B cell (primary cell): ENCODE results near the gene PDE4B. TPM values are rescaled to one million over a fixed set of nuclear protein-coding genes. Genes with fewer than 3 reads are reported as not detected.

Experiments
- ATAC-seq: fragments of 200-7000 bp; cut with Tn5 transposase; one replicate; pipeline ENCODE4 v1.10.0; 2021; ENCODE audit warnings: low read depth, mild to moderate bottlenecking, moderate number of reproducible peaks, moderate library complexity
- CTCF ChIA-PET: fragments of 350-600 bp; sonication (Branson Sonifier 250); formaldehyde crosslinking; loops from one replicate; lab custom pipeline; 2021; ENCODE audit warnings: antibody characterized with exemption, inconsistent platforms; lab: Charles Lee
- POLR2A ChIA-PET: fragments of 350-600 bp; sonication (Branson Sonifier 250); formaldehyde crosslinking; loops from one replicate; lab custom pipeline; 2021; ENCODE audit warnings: antibody characterized with exemption; lab: Charles Lee
- DNase-seq: peaks from one replicate; pipeline ENCODE4 v3.0.0; 2013
- H2AFZ ChIP-seq: 2 replicates; pipeline ENCODE4 v1.6.1; 2012; ENCODE audit warnings: mild to moderate bottlenecking, low read depth, low read length; ENCODE audit not compliant: insufficient read depth, poor library complexity, severe bottlenecking
- H3K27ac ChIP-seq, 2 donors: 1 replicate in 1 of 2; 2 replicates in 1 of 2; pipeline ENCODE4 v1.5.1; 2012 to 2013; ENCODE audit warnings: low read length in 2 of 2, mild to moderate bottlenecking in 2 of 2, moderate library complexity in 1 of 2
- H3K27me3 ChIP-seq, 4 experiments: fragments of 200-600 bp in 1 of 4; sonication (generic) in 1 of 4; replicated peaks in 1 of 4; 1 replicate in 2 of 4; 2 replicates in 2 of 4; pipeline versions ENCODE4 v1.6.1 to v1.7.0; 2013 to 2016; ENCODE audit warnings: low read length in 3 of 4, mild to moderate bottlenecking in 2 of 4, mixed read lengths in 1 of 4, moderate library complexity in 1 of 4; ENCODE audit not compliant: insufficient read depth in 4 of 4, control insufficient read depth in 3 of 4; ENCODE audit errors: control extremely low read depth in 1 of 4
- H3K36me3 ChIP-seq, 2 experiments: replicated peaks in 1 of 2; 1 replicate in 1 of 2; 2 replicates in 1 of 2; pipeline versions ENCODE4 v1.6.1 to v1.7.1; 2013; ENCODE audit warnings: low read length in 1 of 2; ENCODE audit not compliant: insufficient read depth in 2 of 2, control insufficient read depth in 1 of 2; ENCODE audit errors: control extremely low read depth in 1 of 2, extremely low read depth in 1 of 2
- H3K4me1 ChIP-seq, 2 donors: fragments of 200-600 bp in 1 of 2; sonication (generic) in 1 of 2; 1 replicate in 1 of 2; 2 replicates in 1 of 2; pipeline versions ENCODE4 v1.5.1 to v1.6.1; 2013 to 2017; ENCODE audit warnings: low read length in 2 of 2; ENCODE audit not compliant: control insufficient read depth in 2 of 2, insufficient read depth in 2 of 2
- H3K4me2 ChIP-seq: replicated peaks from 2 replicates; pipeline ENCODE3; 2012; ENCODE audit warnings: mild to moderate bottlenecking, low read depth, low read length; ENCODE audit not compliant: poor library complexity, severe bottlenecking
- H3K4me3 ChIP-seq, 5 experiments: fragments of 200-600 bp in 1 of 5; sonication (generic) in 1 of 5; 1 replicate in 3 of 5; 2 replicates in 2 of 5; pipeline versions ENCODE4 v1.5.1 to v1.7.0; 2011 to 2016; ENCODE audit warnings: low read length in 4 of 5, mild to moderate bottlenecking in 4 of 5, low read depth in 2 of 5, control low read depth in 1 of 5, moderate library complexity in 1 of 5; ENCODE audit not compliant: insufficient read depth in 1 of 5; ENCODE audit errors: control extremely low read depth in 1 of 5, extremely low read depth in 1 of 5
- H3K79me2 ChIP-seq: fragments of 200-600 bp; sonication (generic); one replicate; pipeline ENCODE4 v1.6.0; 2016; ENCODE audit warnings: low read length; ENCODE audit not compliant: control insufficient read depth, insufficient read depth
- H3K9ac ChIP-seq: fragments of 200-600 bp; sonication (generic); 2 replicates; pipeline ENCODE4 v1.6.1; 2017; ENCODE audit warnings: mild to moderate bottlenecking, low read length, moderate library complexity
- H3K9me3 ChIP-seq, 3 donors: one replicate each; pipeline versions ENCODE4 v1.6.1 to v1.7.1; 2013; ENCODE audit warnings: low read length in 2 of 3; ENCODE audit not compliant: control insufficient read depth in 2 of 3, insufficient read depth in 1 of 3; ENCODE audit errors: control extremely low read depth in 1 of 3
- H4K20me1 ChIP-seq: 2 replicates; pipeline ENCODE4 v1.6.0; 2012; ENCODE audit warnings: mild to moderate bottlenecking, low read length; ENCODE audit not compliant: insufficient read depth, control insufficient read depth, poor library complexity, severe bottlenecking
- H3K27ac Mint-ChIP-seq: one replicate; pipeline ENCODE4 v1.8.0; 2021; ENCODE audit warnings: mixed read lengths
- H3K27me3 Mint-ChIP-seq: one replicate; pipeline ENCODE4 v1.8.0; 2021; ENCODE audit warnings: mixed read lengths
- H3K4me1 Mint-ChIP-seq: one replicate; pipeline ENCODE4 v1.8.0; 2021; ENCODE audit warnings: mixed read lengths
- H3K4me3 Mint-ChIP-seq: one replicate; pipeline ENCODE4 v1.8.0; 2021; ENCODE audit warnings: mixed read lengths
- H3K9me3 Mint-ChIP-seq: one replicate; pipeline ENCODE4 v1.8.0; 2022; ENCODE audit warnings: mixed read lengths; ENCODE audit not compliant: insufficient read depth
- CTCF ChIP-seq: fragments of 200-600 bp; IDR thresholded peaks from one replicate; pipeline ENCODE4 v1.8.0; 2022; ENCODE audit warnings: antibody characterized with exemption, mild to moderate bottlenecking
- EZH2 ChIP-seq: IDR thresholded peaks from 2 replicates; pipeline ENCODE4 v1.6.1; 2012; ENCODE audit warnings: borderline replicate concordance, low read depth, mild to moderate bottlenecking, moderate library complexity, low read length; ENCODE audit not compliant: insufficient read depth, poor library complexity, severe bottlenecking
- WGBS: methylation state at CpG from one replicate; pipeline ENCODE4 v1.1.5; 2013; ENCODE audit warnings: missing lambda C conversion rate; ENCODE audit not compliant: insufficient coverage; 5-methylcytosine and 5-hydroxymethylcytosine counted together
- intact Hi-C: fragments of 100-400 bp; cut with micrococcal nuclease; formaldehyde crosslinking; loops from one replicate; pipeline ENCODE4 v1.10.0; 2022
- polyA plus RNA-seq: library from polyadenylated mRNA; depleted of rRNA; stranded (reverse); fragments of >200 nt; gene quantifications from 2 replicates; pipeline ENCODE4 v1.2.3, GENCODE V29; 2012
- total RNA-seq, 2 donors: library from RNA; stranded (reverse); fragments of 120-200 nt in 1 of 2; gene quantifications; 1 replicate in 1 of 2; 2 replicates in 1 of 2; pipeline versions ENCODE4 v1.2.3 to v1.2.4, GENCODE V29; 2013 to 2022

PDE4B gene
- total and polyA plus RNA-seq, 2 donors (not counting 1 experiment from before 2014, with no cell fraction given), result 63.7 to 242 TPM

- Histone ChIP-seq H3K27ac (no peak overlapping the region), H3K4me1 (peaks cover 18% of the 10 kb centered on the region in 2 donors), H3K9ac (no peak overlapping the region), H3K79me2 (peaks cover 19% of the 10 kb centered on the region), H3K9me3 (peaks cover 2 to 23% (median 22%) of the 10 kb centered on the region in 3 donors), H3K36me3 (peaks cover 0 to 2% of the 10 kb centered on the region in 2 experiments), H2AFZ (no peak overlapping the region), H3K27me3 (no peaks in the 10 kb centered on the region), H4K20me1 (no peaks in the 10 kb centered on the region), H3K4me2 (no peak overlapping the region), H3K4me3 (no peak overlapping the region)
- DNase-seq (no peak), ATAC-seq (no peak)
- H3K9me3 Mint-ChIP-seq, result peaks cover 8% of the 10 kb centered on the region
- no peak overlapping the region for H3K4me3 Mint-ChIP-seq
- no CpG with 5 or more reads among the region's 1 CpG for WGBS
- no peak overlapping the region for H3K27ac Mint-ChIP-seq
- intact Hi-C loops, result loop anchor here (1.0 kb wide), 1 partner anchor 11 kb away; no protein-coding TSS in a partner anchor
- peaks cover 23% of the 10 kb centered on the region for H3K4me1 Mint-ChIP-seq
- no peaks in the 10 kb centered on the region for H3K27me3 Mint-ChIP-seq
- ChIA-PET CTCF (interaction anchor here (1.6 kb wide), 1 partner anchor 50 kb away, joined by 4 read pairs; no protein-coding TSS in a partner anchor), POLR2A (interaction anchor here (1.1 to 1.3 kb wide), 2 partner anchors 10 to 15 kb away, joined by 3 to 4 read pairs; no protein-coding TSS in a partner anchor)
- TF ChIP-seq CTCF (no peak), EZH2 (no peak)
Measured at GRCh38 chr1:66386712-66387111, 594.0 kb downstream of the PDE4B start.

- Mint-ChIP-seq H3K27ac (no peak overlapping the region), H3K4me3 (no peak overlapping the region), H3K4me1 (peaks cover 12% of the 10 kb centered on the region), H3K9me3 (peaks cover 8% of the 10 kb centered on the region), H3K27me3 (no peaks in the 10 kb centered on the region)
- Histone ChIP-seq H3K4me2 (no peak overlapping the region), H3K27ac (no peak overlapping the region), H4K20me1 (no peaks in the 10 kb centered on the region), H2AFZ (no peak overlapping the region), H3K9me3 (peaks cover 1 to 14% (median 13%) of the 10 kb centered on the region in 3 donors), H3K9ac (no peak overlapping the region), H3K27me3 (no peaks in the 10 kb centered on the region), H3K4me3 (no peak overlapping the region), H3K79me2 (no peaks in the 10 kb centered on the region), H3K4me1 (peaks cover 0 to 4% of the 10 kb centered on the region in 2 donors), H3K36me3 (peaks cover 0 to 2% of the 10 kb centered on the region in 2 experiments)
- ATAC-seq, result no peak
- TF ChIP-seq EZH2, result no peak
- no peak for TF ChIP-seq CTCF
- intact Hi-C loops, result no loop called here
- CTCF ChIA-PET, result interaction anchor here (1.2 kb wide), 1 partner anchor 9 kb away, joined by 3 read pairs; no protein-coding TSS in a partner anchor
- WGBS, result 100% methylated on average over 1 of the region's 2 CpGs
- POLR2A ChIA-PET, result interaction anchor here (1.1 kb wide), 1 partner anchor 21 kb away, joined by 3 read pairs; no protein-coding TSS in a partner anchor
- DNase-seq, result no peak
Measured at GRCh38 chr1:66388913-66389312, 596.2 kb downstream of the PDE4B start.
